Measurements from ENCODE around the gene DPF3. TPM values are rescaled to one million over a fixed set of nuclear protein-coding genes. Genes with fewer than 3 reads are reported as not detected.

The DPF3 gene
- total RNA-seq, 1 donor from 2014 or later, result 0.90 TPM

- ATAC-seq, result no peak
- Histone ChIP-seq H3K9me3 (no peaks in the 10 kb centered on the region), H3K27me3 (no peaks in the 10 kb centered on the region), H3K36me3 (no peaks in the 10 kb centered on the region), H3K4me3 (no peak overlapping the region), H3K4me1 (no peaks in the 10 kb centered on the region), H3K27ac (no peak overlapping the region)
- TF ChIP-seq CTCF (IDR thresholded peaks at IDR 0.05), result no peak
- DNase-seq, result no peak
- intact Hi-C loops (cut with DNase I), result no loop called here
Measured at GRCh38 chr14:72657214-72657921, 236.5 kb downstream of the DPF3 start.

GRCh38 chr14:72653026-72653425 lies 240.9 kb downstream of the DPF3 start:
- Histone ChIP-seq H3K27ac (no peak overlapping the region), H3K4me1 (no peaks in the 10 kb centered on the region), H3K9me3 (no peaks in the 10 kb centered on the region), H3K4me3 (no peak overlapping the region), H3K27me3 (no peaks in the 10 kb centered on the region), H3K36me3 (no peaks in the 10 kb centered on the region)
- ATAC-seq (no peak), DNase-seq (no peak)
- intact Hi-C loops (cut with DNase I), result no loop called here
- no peak for TF ChIP-seq CTCF (IDR thresholded peaks at IDR 0.05)

- no peak for TF ChIP-seq CTCF (IDR thresholded peaks at IDR 0.05)
- Histone ChIP-seq H3K27ac (no peak overlapping the region), H3K36me3 (no peaks in the 10 kb centered on the region), H3K4me3 (no peak overlapping the region), H3K9me3 (no peaks in the 10 kb centered on the region), H3K4me1 (no peaks in the 10 kb centered on the region), H3K27me3 (no peaks in the 10 kb centered on the region)
- DNase-seq, result no peak
- no peak for ATAC-seq
- intact Hi-C loops (cut with DNase I), result no loop called here
Measured at GRCh38 chr14:72652179-72652578, 241.7 kb downstream of the DPF3 start.

- no peaks in the 10 kb centered on the region for H3K9me3 ChIP-seq
- TF ChIP-seq CTCF (IDR thresholded peaks at IDR 0.05), result no peak
- no peak overlapping the region for H3K27ac ChIP-seq
- H3K27me3 ChIP-seq, result no peaks in the 10 kb centered on the region
- H3K4me3 ChIP-seq, result no peak overlapping the region
- H3K36me3 ChIP-seq, result no peaks in the 10 kb centered on the region
- ATAC-seq (no peak), DNase-seq (no peak)
- no peaks in the 10 kb centered on the region for H3K4me1 ChIP-seq
- intact Hi-C loops (cut with DNase I), result no loop called here
Measured at GRCh38 chr14:72651714-72652113, 242.2 kb downstream of the DPF3 start.

- TF ChIP-seq CTCF (IDR thresholded peaks at IDR 0.05), result no peak
- DNase-seq (no peak), ATAC-seq (peak; percentile 6)
- Histone ChIP-seq H3K9me3 (no peaks in the 10 kb centered on the region), H3K27ac (no peak overlapping the region), H3K27me3 (no peaks in the 10 kb centered on the region), H3K36me3 (no peaks in the 10 kb centered on the region), H3K4me1 (no peaks in the 10 kb centered on the region), H3K4me3 (no peak overlapping the region)
- intact Hi-C loops (cut with DNase I), result no loop called here
Measured at GRCh38 chr14:72651081-72651480, 242.8 kb downstream of the DPF3 start.

Data from upper lobe of right lung (tissue), 1 donor.